Psoas muscle (tissue), 8 donors: ENCODE results near the gene WDR27. TPM values are rescaled to one million over a fixed set of nuclear protein-coding genes. Genes with fewer than 3 reads are reported as not detected.

Experiments used
- ATAC-seq, 4 donors: fragments of 200-7000 bp; cut with Tn5 transposase; one replicate each; pipeline ENCODE4 v1.9.1; 2020; ENCODE audit warnings: moderate library complexity in 3 of 4, mild to moderate bottlenecking in 2 of 4
- DNase-seq, 2 donors: peaks; one replicate each; pipeline ENCODE4 v3.0.0-alpha.2; 2020
- H3K27ac ChIP-seq: fragments of 200-600 bp; one replicate; pipeline ENCODE4 v1.8.0; 2022
- H3K27me3 ChIP-seq, 3 donors: fragments of 200-600 bp in 1 of 3; one replicate each; pipeline versions ENCODE4 v1.6.1 to v1.8.0; 2013 to 2022; ENCODE audit warnings: low read length in 2 of 3, mild to moderate bottlenecking in 2 of 3, moderate library complexity in 1 of 3; ENCODE audit not compliant: insufficient read depth in 3 of 3
- H3K36me3 ChIP-seq, 2 donors: fragments of 200-600 bp in 1 of 2; one replicate each; pipeline versions ENCODE4 v1.6.1 to v1.8.0; 2013 to 2022; ENCODE audit warnings: low read depth in 1 of 2, mild to moderate bottlenecking in 1 of 2, moderate library complexity in 1 of 2; ENCODE audit not compliant: insufficient read depth in 1 of 2
- H3K4me1 ChIP-seq: fragments of 200-600 bp; one replicate; pipeline ENCODE4 v1.8.0; 2022
- H3K4me3 ChIP-seq: fragments of 200-600 bp; one replicate; pipeline ENCODE4 v1.8.0; 2022; ENCODE audit warnings: mild to moderate bottlenecking
- H3K9me3 ChIP-seq: fragments of 200-600 bp; one replicate; pipeline ENCODE4 v1.8.0; 2022
- CTCF ChIP-seq: fragments of 200-600 bp; IDR thresholded peaks from one replicate; pipeline ENCODE4 v1.8.0; 2022; ENCODE audit warnings: antibody characterized with exemption
- WGBS, 3 donors: extraction: QIAGEN DNeasy Blood & Tissue Kit; methylation state at CpG; one replicate each; pipeline versions ENCODE4 v1.1.6 to v1.1.7; 2013; 5-methylcytosine and 5-hydroxymethylcytosine counted together
- intact Hi-C, 2 donors: fragments of 100-400 bp; cut with DNase I; formaldehyde crosslinking; loops; one replicate each; pipeline versions ENCODE4 v1.11.0 to v1.14.2; 2022
- polyA plus RNA-seq, 3 donors: library from polyadenylated mRNA; stranded (reverse); fragments of 200-250 nt; gene quantifications; one replicate each; pipeline ENCODE4 v1.2.3, GENCODE V29; 2013
- total RNA-seq, 4 donors: library from RNA; stranded (reverse); fragmentation: NEBNext Ultra II Directional in 2 of 4; extraction: Animal tissue kit (Norgen Biotek cat#: 25700) in 2 of 4; gene quantifications; one replicate each; pipeline versions ENCODE4 v1.2.1 to v1.2.4, GENCODE V29; 2021 to 2023
- donor health status: healthy with polysubstance abuse.
- donor health status: DM: no; HTN: no; CAD: no; lungs with moderate emphysema.
- donor health status: Bipolar disorder and iron deficiency.
- donor health status: healthy.
- donor health status: DM: yes; HTN: yes; CAD: no.
- donor health status: DM: no; HTN: no; CAD: no.
- donor health status: DM: no; HTN: no; CAD: no.
- donor health status: DM: yes; HTN: yes; CAD: no.

WDR27 gene
- total and polyA plus RNA-seq, 7 donors = 3.1 to 14.4 (median 5.5) TPM

- H3K36me3 ChIP-seq = no peaks in the 10 kb centered on the region
- H3K27ac ChIP-seq = no peak overlapping the region
- 85 to 92% (median 92%) methylated on average over 37 to 38 of the region's 38 CpGs for WGBS, 3 donors
- H3K9me3 ChIP-seq = no peaks in the 10 kb centered on the region
- H3K4me3 ChIP-seq = peak overlapping the region; percentile 28
- DNase-seq (no peak), ATAC-seq (no peak)
- no peak for TF ChIP-seq CTCF
- H3K4me1 ChIP-seq = no peaks in the 10 kb centered on the region
- intact Hi-C loops = no loop called here
- no peaks in the 10 kb centered on the region for H3K27me3 ChIP-seq
Measured at GRCh38 chr6:169577236-169577635, 124.6 kb downstream of the WDR27 start.

GRCh38 chr6:169575821-169576220, 126.0 kb downstream of the WDR27 start:
- WGBS, 3 donors = 80 to 88% (median 85%) methylated on average over 5 of the region's 5 CpGs
- no peak for ATAC-seq
- TF ChIP-seq CTCF = no peak
- no peaks in the 10 kb centered on the region for H3K9me3 ChIP-seq
- DNase-seq = no peak
- H3K36me3 ChIP-seq = no peaks in the 10 kb centered on the region
- no peaks in the 10 kb centered on the region for H3K4me1 ChIP-seq
- intact Hi-C loops = no loop called here
- no peak overlapping the region for H3K4me3 ChIP-seq
- H3K27me3 ChIP-seq = no peaks in the 10 kb centered on the region
- H3K27ac ChIP-seq = no peak overlapping the region

GRCh38 chr6:169575365-169575764, 126.5 kb downstream of the WDR27 start:
- ATAC-seq (no peak), DNase-seq (no peak)
- Histone ChIP-seq H3K27me3 (no peaks in the 10 kb centered on the region), H3K36me3 (no peaks in the 10 kb centered on the region), H3K27ac (no peak overlapping the region), H3K9me3 (no peaks in the 10 kb centered on the region), H3K4me3 (no peak overlapping the region), H3K4me1 (no peaks in the 10 kb centered on the region)
- intact Hi-C loops = no loop called here
- no peak for TF ChIP-seq CTCF
- 79 to 86% (median 80%) methylated on average over 5 of the region's 5 CpGs for WGBS, 3 donors

- intact Hi-C loops = no loop called here
- no peak for TF ChIP-seq CTCF
- H3K9me3 ChIP-seq = no peaks in the 10 kb centered on the region
- H3K4me3 ChIP-seq = no peak overlapping the region
- H3K27ac ChIP-seq = no peak overlapping the region
- ATAC-seq (no peak), DNase-seq (no peak)
- H3K27me3 ChIP-seq = no peaks in the 10 kb centered on the region
- no peaks in the 10 kb centered on the region for H3K36me3 ChIP-seq
- 80 to 95% (median 82%) methylated on average over 13 of the region's 13 CpGs for WGBS, 3 donors
- H3K4me1 ChIP-seq = no peaks in the 10 kb centered on the region
Measured at GRCh38 chr6:169574420-169574819, 127.4 kb downstream of the WDR27 start.

- H3K27ac ChIP-seq = no peak overlapping the region
- ATAC-seq (no peak), DNase-seq (no peak)
- intact Hi-C loops = no loop called here
- no peaks in the 10 kb centered on the region for H3K36me3 ChIP-seq
- H3K4me3 ChIP-seq = no peak overlapping the region
- H3K9me3 ChIP-seq = no peaks in the 10 kb centered on the region
- WGBS, 3 donors = 88 to 90% (median 89%) methylated on average over 5 of the region's 5 CpGs
- H3K27me3 ChIP-seq = no peaks in the 10 kb centered on the region
- no peaks in the 10 kb centered on the region for H3K4me1 ChIP-seq
- no peak for TF ChIP-seq CTCF
Measured at GRCh38 chr6:169573883-169574282, 127.9 kb downstream of the WDR27 start.
